ENCODE results near the gene ACSM3. TPM values are rescaled to one million over a fixed set of nuclear protein-coding genes. Genes with fewer than 3 reads are reported as not detected.
A peak's percentile ranks its signal among the peaks of the same experiment; 100 is the strongest.

The ACSM3 gene
- total RNA-seq, 3 donors from 2014 or later: 0.80 to 60.2 (median 22.9) TPM

DNA sequence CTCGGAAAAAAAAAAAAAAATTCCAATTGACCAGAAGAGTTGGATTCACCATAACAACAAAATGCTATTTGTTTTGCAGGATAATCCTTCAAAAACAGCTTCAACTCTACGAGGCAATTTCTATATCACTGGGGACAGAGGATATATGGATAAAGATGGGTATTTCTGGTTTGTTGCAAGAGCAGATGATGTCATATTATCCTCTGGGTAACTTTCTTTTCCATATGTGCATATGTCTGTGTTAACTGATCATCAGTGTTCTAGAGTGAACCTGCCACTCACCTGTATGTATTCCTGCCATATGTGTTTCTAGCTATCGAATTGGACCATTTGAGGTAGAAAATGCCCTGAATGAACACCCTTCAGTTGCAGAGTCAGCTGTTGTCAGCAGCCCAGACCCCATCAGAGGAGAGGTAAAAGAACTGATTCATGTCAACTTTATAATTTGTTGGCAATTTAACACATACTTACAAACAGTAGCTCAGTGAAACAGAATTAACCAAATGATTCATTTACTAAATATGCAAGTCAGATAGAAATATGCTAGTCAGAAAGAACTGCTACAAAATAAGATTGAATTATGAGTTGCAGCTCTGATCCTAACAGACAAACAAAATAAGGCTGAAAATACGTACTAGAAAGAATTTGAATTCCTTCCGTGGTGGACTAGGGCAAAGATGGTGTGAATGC, 28.3 kb downstream of the ACSM3 start:
- H3K27ac ChIP-seq: no peak overlapping the region
- intact Hi-C loops (cut with DNase I; ENCODE audit: low total_unique reads): no loop called here
- H3K4me1 ChIP-seq: no peaks in the 10 kb centered on the region
- no peak for TF ChIP-seq POLR2AphosphoS5 (IDR thresholded peaks at IDR 0.05)
- TF ChIP-seq, protein P1, sequence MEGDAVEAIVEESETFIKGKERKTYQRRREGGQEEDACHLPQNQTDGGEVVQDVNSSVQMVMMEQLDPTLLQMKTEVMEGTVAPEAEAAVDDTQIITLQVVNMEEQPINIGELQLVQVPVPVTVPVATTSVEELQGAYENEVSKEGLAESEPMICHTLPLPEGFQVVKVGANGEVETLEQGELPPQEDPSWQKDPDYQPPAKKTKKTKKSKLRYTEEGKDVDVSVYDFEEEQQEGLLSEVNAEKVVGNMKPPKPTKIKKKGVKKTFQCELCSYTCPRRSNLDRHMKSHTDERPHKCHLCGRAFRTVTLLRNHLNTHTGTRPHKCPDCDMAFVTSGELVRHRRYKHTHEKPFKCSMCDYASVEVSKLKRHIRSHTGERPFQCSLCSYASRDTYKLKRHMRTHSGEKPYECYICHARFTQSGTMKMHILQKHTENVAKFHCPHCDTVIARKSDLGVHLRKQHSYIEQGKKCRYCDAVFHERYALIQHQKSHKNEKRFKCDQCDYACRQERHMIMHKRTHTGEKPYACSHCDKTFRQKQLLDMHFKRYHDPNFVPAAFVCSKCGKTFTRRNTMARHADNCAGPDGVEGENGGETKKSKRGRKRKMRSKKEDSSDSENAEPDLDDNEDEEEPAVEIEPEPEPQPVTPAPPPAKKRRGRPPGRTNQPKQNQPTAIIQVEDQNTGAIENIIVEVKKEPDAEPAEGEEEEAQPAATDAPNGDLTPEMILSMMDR (IDR thresholded peaks at IDR 0.05): no peak
- no peaks in the 10 kb centered on the region for H3K27me3 ChIP-seq
- H3K9me3 ChIP-seq: no peaks in the 10 kb centered on the region
- H3K4me3 ChIP-seq: no peak overlapping the region
- DNase-seq (ENCODE audit: low spot score in 2 of 2): no peak
- H3K36me3 ChIP-seq: no peaks in the 10 kb centered on the region

DNA sequence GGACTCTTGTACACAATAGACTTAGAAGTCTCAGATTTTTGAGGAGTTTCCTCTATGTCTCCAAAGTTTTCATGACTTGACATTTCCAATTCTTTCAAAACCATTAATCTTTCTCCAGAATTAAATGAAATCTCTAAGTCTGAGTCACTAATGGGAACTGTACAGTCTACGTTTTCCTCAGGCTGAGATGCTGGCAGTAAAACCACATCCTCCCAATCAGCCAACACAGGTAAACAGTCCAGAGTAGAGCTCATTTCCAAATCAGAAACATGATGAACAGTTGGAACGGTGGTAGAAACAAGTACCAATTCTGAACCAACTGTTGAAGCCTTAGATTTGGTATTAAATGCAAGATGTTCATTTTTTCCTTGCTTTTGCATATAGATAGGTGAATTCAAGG, 34.5 kb downstream of the ACSM3 start:
- Histone ChIP-seq H3K9me3 (no peaks in the 10 kb centered on the region), H3K36me3 (no peaks in the 10 kb centered on the region), H3K4me1 (no peaks in the 10 kb centered on the region), H3K4me3 (no peak overlapping the region), H3K27ac (no peak overlapping the region), H3K27me3 (no peaks in the 10 kb centered on the region)
- intact Hi-C loops (cut with DNase I; ENCODE audit: low total_unique reads): no loop called here
- TF ChIP-seq POLR2A (IDR thresholded peaks at IDR 0.05) (no peak), POLR2AphosphoS5 (IDR thresholded peaks at IDR 0.05) (no peak)
- TF ChIP-seq, protein P1 (IDR thresholded peaks at IDR 0.05): no peak
- DNase-seq (ENCODE audit: low spot score in 2 of 2): no peak

DNA sequence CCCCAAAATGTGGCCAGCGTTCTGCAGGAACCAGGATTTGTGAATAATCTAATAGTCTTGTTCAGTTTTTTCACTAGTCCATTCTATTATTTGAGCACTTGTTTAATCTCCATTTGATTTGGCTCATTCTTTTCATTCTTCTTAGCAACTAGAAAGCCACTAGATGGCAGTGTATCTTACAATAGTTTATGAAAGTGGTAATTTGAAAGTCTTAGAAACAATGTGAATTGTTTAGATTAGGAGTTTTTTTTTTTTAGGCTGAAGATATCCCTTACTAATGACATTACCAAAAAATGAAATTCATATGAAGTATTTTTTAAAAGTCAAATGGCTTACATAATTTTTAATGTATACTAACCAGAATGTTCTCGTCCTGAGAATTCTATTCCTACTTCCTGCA, 35.8 kb downstream of the ACSM3 start:
- TF ChIP-seq POLR2A (IDR thresholded peaks at IDR 0.05): no peak
- no peak for TF ChIP-seq POLR2AphosphoS5 (IDR thresholded peaks at IDR 0.05)
- TF ChIP-seq, protein P1 (IDR thresholded peaks at IDR 0.05): peak in 2 of 3 donors; percentile 48 to 53

DNA sequence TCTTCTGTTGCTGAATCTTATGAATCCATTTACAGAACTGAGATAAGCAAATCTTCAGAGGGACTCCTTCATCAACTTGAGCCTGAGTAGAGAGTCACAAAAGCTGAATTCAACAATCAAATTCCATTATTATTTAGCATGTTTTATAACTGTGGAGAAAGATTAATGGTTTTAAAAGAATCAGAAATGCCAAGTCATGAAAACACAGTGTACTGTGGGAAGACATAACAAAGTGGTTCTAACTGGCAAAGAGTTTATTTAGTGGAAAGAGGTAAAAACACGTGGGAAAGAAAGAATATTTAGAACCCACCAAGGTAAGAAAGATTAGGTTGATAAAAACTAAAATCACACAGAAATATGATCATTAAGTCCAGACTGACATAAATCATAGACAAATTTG, 37.5 kb downstream of the ACSM3 start:
- Histone ChIP-seq H3K27ac (no peak overlapping the region), H3K27me3 (no peaks in the 10 kb centered on the region), H3K36me3 (no peaks in the 10 kb centered on the region), H3K4me1 (no peaks in the 10 kb centered on the region), H3K9me3 (no peaks in the 10 kb centered on the region), H3K4me3 (no peak overlapping the region)
- TF ChIP-seq POLR2AphosphoS5 (IDR thresholded peaks at IDR 0.05) (no peak), POLR2A (IDR thresholded peaks at IDR 0.05) (no peak)
- TF ChIP-seq, protein P1 (IDR thresholded peaks at IDR 0.05): no peak
- intact Hi-C loops (cut with DNase I; ENCODE audit: low total_unique reads): no loop called here
- DNase-seq (ENCODE audit: low spot score in 2 of 2): no peak

More for the DNA sequence above, 35.8 kb downstream of the ACSM3 start:
- H3K27me3 ChIP-seq: no peaks in the 10 kb centered on the region
- intact Hi-C loops (cut with DNase I; ENCODE audit: low total_unique reads): no loop called here
- H3K4me3 ChIP-seq: no peak overlapping the region
- H3K27ac ChIP-seq: no peak overlapping the region
- H3K4me1 ChIP-seq: no peaks in the 10 kb centered on the region
- H3K36me3 ChIP-seq: no peaks in the 10 kb centered on the region
- no peaks in the 10 kb centered on the region for H3K9me3 ChIP-seq
- no peak for DNase-seq (ENCODE audit: low spot score in 2 of 2)

DNA sequence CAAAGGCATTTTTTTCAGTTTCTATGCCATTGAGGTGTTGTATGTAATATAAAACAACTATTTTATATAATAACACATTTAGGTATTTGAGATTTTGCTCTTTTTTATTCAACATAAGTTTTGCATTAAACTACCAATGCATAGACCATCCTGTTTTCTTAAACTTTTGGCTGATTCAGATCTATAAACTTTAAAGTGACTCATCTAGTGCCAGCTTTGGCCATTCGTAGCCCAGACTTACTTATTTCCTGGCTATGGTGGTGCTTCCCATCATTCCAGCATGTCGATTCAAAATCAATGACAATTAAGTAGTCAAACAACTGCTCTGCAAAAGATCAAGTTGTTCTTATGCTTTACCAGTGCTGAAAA, 39.4 kb downstream of the ACSM3 start:
- H3K27me3 ChIP-seq: no peaks in the 10 kb centered on the region
- no peak overlapping the region for H3K27ac ChIP-seq
- TF ChIP-seq POLR2A (IDR thresholded peaks at IDR 0.05): no peak
- TF ChIP-seq, protein P1 (IDR thresholded peaks at IDR 0.05): no peak
- no peak for TF ChIP-seq POLR2AphosphoS5 (IDR thresholded peaks at IDR 0.05)
- no peaks in the 10 kb centered on the region for H3K9me3 ChIP-seq
- intact Hi-C loops (cut with DNase I; ENCODE audit: low total_unique reads): no loop called here
- DNase-seq (ENCODE audit: low spot score in 2 of 2): no peak
- no peaks in the 10 kb centered on the region for H3K36me3 ChIP-seq
- H3K4me1 ChIP-seq: no peaks in the 10 kb centered on the region
- H3K4me3 ChIP-seq: no peak overlapping the region

All from breast epithelium (tissue), 4 donors.